ENCODE measurements around the gene ZCCHC7.

GRCh38 chr9:37301854-37302172 lies 181.4 kb downstream of the ZCCHC7 start:
- TF ChIP-seq CTCF (conservative IDR thresholded peaks at IDR 0.05; ENCODE audit: low read length), result peak; percentile 27; the same call in 1 of the 2 replicates
- no peak for TF ChIP-seq EZH2phosphoT487 (IDR thresholded peaks at IDR 0.05; ENCODE audit: borderline replicate concordance, low read depth, low read length)

Measured in OCI-LY7 (cell line).